ENCODE results near the gene TSPAN33. TPM values are rescaled to one million over a fixed set of nuclear protein-coding genes. Genes with fewer than 3 reads are reported as not detected.
A peak's percentile ranks its signal among the peaks of the same experiment; 100 is the strongest.

TSPAN33 gene
- total and polyA plus RNA-seq, 10 of the 15 experiments (the other 5 are each of a cell fraction or from before 2014, with no cell fraction given): 12.0 to 123 (median 86.3) TPM

DNA sequence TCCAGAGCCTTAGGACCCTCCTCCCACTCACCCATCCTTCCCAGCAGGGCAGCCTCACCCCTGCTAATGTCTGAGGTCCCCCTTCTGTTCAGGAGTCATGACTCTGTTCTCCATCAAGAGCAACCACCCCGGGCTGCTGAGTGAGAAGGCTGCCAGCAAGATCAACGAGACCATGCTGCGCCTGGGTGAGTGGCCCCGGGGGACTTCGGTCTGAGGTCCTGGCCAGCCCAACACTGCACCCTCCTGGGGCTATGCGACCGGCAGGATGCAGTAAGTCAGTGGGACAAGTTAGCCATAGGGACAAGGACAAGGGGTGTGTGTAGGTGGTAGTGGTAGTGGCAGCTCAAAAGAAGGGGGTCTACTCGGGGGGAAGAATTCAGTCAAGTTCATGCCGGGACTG lies 64.2 kb downstream of the TSPAN33 start (continued):
- peak; percentile 29; the same call in 1 of the 2 replicates for TF ChIP-seq RAD21 (IDR thresholded peaks at IDR 0.05; ENCODE audit: insufficient read depth, low read depth, low read length)
- TF ChIP-seq NBN (IDR thresholded peaks at IDR 0.05): no peak
- TF ChIP-seq, protein P1, sequence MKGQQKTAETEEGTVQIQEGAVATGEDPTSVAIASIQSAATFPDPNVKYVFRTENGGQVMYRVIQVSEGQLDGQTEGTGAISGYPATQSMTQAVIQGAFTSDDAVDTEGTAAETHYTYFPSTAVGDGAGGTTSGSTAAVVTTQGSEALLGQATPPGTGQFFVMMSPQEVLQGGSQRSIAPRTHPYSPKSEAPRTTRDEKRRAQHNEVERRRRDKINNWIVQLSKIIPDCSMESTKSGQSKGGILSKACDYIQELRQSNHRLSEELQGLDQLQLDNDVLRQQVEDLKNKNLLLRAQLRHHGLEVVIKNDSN (IDR thresholded peaks at IDR 0.05; ENCODE audit: borderline replicate concordance, extremely low read length, insufficient read depth, low read depth, low read length): no peak
- no peak for TF ChIP-seq KAT2A (conservative IDR thresholded peaks at IDR 0.05; ENCODE audit: control insufficient read depth, low read depth, low read length)
- no peak for TF ChIP-seq NFYA (IDR thresholded peaks at IDR 0.05; ENCODE audit: borderline replicate concordance, low read depth, low read length)
- TF ChIP-seq, protein P2, sequence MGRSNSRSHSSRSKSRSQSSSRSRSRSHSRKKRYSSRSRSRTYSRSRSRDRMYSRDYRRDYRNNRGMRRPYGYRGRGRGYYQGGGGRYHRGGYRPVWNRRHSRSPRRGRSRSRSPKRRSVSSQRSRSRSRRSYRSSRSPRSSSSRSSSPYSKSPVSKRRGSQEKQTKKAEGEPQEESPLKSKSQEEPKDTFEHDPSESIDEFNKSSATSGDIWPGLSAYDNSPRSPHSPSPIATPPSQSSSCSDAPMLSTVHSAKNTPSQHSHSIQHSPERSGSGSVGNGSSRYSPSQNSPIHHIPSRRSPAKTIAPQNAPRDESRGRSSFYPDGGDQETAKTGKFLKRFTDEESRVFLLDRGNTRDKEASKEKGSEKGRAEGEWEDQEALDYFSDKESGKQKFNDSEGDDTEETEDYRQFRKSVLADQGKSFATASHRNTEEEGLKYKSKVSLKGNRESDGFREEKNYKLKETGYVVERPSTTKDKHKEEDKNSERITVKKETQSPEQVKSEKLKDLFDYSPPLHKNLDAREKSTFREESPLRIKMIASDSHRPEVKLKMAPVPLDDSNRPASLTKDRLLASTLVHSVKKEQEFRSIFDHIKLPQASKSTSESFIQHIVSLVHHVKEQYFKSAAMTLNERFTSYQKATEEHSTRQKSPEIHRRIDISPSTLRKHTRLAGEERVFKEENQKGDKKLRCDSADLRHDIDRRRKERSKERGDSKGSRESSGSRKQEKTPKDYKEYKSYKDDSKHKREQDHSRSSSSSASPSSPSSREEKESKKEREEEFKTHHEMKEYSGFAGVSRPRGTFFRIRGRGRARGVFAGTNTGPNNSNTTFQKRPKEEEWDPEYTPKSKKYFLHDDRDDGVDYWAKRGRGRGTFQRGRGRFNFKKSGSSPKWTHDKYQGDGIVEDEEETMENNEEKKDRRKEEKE (IDR thresholded peaks at IDR 0.05): no peak
- no peak for TF ChIP-seq BACH1 (IDR thresholded peaks at IDR 0.05; ENCODE audit: borderline replicate concordance)
- no peak for TF ChIP-seq NRF1 (conservative IDR thresholded peaks at IDR 0.05; ENCODE audit: low read depth, low read length)
- no peak for TF ChIP-seq NR2F1 (conservative IDR thresholded peaks at IDR 0.05)
- TF ChIP-seq ATF7 (IDR thresholded peaks at IDR 0.05; ENCODE audit: low read depth): no peak
- TF ChIP-seq PAX8 (IDR thresholded peaks at IDR 0.05): no peak
- peak; percentile 82 for TF ChIP-seq MEF2B (IDR thresholded peaks at IDR 0.05; ENCODE audit: partially characterized antibody, poor library complexity, severe bottlenecking)
- TF ChIP-seq HDGF (IDR thresholded peaks at IDR 0.05): no peak
- TF ChIP-seq NFXL1 (IDR thresholded peaks at IDR 0.05; ENCODE audit: borderline replicate concordance): no peak
- no peak for TF ChIP-seq SMARCA5 (IDR thresholded peaks at IDR 0.05)
- TF ChIP-seq, protein P3, sequence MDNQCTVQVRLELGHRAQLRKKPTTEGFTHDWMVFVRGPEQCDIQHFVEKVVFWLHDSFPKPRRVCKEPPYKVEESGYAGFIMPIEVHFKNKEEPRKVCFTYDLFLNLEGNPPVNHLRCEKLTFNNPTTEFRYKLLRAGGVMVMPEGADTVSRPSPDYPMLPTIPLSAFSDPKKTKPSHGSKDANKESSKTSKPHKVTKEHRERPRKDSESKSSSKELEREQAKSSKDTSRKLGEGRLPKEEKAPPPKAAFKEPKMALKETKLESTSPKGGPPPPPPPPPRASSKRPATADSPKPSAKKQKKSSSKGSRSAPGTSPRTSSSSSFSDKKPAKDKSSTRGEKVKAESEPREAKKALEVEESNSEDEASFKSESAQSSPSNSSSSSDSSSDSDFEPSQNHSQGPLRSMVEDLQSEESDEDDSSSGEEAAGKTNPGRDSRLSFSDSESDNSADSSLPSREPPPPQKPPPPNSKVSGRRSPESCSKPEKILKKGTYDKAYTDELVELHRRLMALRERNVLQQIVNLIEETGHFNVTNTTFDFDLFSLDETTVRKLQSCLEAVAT (IDR thresholded peaks at IDR 0.05): no peak
- TF ChIP-seq, protein P4, sequence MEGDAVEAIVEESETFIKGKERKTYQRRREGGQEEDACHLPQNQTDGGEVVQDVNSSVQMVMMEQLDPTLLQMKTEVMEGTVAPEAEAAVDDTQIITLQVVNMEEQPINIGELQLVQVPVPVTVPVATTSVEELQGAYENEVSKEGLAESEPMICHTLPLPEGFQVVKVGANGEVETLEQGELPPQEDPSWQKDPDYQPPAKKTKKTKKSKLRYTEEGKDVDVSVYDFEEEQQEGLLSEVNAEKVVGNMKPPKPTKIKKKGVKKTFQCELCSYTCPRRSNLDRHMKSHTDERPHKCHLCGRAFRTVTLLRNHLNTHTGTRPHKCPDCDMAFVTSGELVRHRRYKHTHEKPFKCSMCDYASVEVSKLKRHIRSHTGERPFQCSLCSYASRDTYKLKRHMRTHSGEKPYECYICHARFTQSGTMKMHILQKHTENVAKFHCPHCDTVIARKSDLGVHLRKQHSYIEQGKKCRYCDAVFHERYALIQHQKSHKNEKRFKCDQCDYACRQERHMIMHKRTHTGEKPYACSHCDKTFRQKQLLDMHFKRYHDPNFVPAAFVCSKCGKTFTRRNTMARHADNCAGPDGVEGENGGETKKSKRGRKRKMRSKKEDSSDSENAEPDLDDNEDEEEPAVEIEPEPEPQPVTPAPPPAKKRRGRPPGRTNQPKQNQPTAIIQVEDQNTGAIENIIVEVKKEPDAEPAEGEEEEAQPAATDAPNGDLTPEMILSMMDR (IDR thresholded peaks at IDR 0.05 in 2 of 3, conservative IDR thresholded peaks at IDR 0.05 in 1 of 3; ENCODE audit: control insufficient read depth in 2 of 3, extremely low read depth in 1 of 3, insufficient read depth in 1 of 3, low read depth in 3 of 3, low read length in 3 of 3): peak in 2 of 3 experiments; percentile 27 to 51; a peak in 2 of 6 replicates

Measured in GM12878 (cell line).